ENCODE measurements around the gene CDCA3.

GRCh38 chr12:6825398-6826124, 25.5 kb downstream of the CDCA3 start:
- no peak for TF ChIP-seq POLR2A (IDR thresholded peaks at IDR 0.05; ENCODE audit: low read depth, low read length)
- TF ChIP-seq TAF1 (IDR thresholded peaks at IDR 0.05; ENCODE audit: borderline replicate concordance, low read depth, low read length) = no peak

All from GM12892 (cell line).